HEK293 (cell line): ENCODE data around the gene TBC1D22A.

Experiments
- CTCF ChIA-PET: fragments of 350-600 bp; formaldehyde crosslinking; extraction: SDS; loops from one replicate; lab custom pipeline; 2021; ENCODE audit warnings: antibody characterized with exemption; lab: Yijun Ruan, JAX
- POLR2A ChIA-PET: fragments of 300-600 bp; formaldehyde crosslinking; extraction: SDS; loops from one replicate; lab custom pipeline; 2020; ENCODE audit warnings: antibody characterized with exemption, inconsistent platforms; lab: Yijun Ruan, JAX
- H3K27ac ChIP-seq: fragments of 200-500 bp; sonication (Bioruptor generic); 2 replicates; pipeline ENCODE4 v1.5.1; 2014; ENCODE audit warnings: low read depth, low read length, control low read depth, inconsistent platforms; ENCODE audit errors: extremely low read depth
- H3K36me3 ChIP-seq, 2 experiments: fragments of 200-500 bp in 1 of 2; sonication (Bioruptor generic) in 1 of 2; 1 replicate in 1 of 2; 2 replicates in 1 of 2; pipeline ENCODE4 v1.5.1; 2014 to 2017; ENCODE audit warnings: inconsistent platforms in 2 of 2, low read length in 2 of 2; ENCODE audit not compliant: control insufficient read depth in 2 of 2, insufficient read depth in 1 of 2
- H3K4me1 ChIP-seq: fragments of 200-500 bp; sonication (Bioruptor generic); 2 replicates; pipeline ENCODE4 v1.5.1; 2014; ENCODE audit warnings: mild to moderate bottlenecking, low read length, inconsistent platforms; ENCODE audit not compliant: control insufficient read depth, insufficient read depth
- H3K4me3 ChIP-seq: 2 replicates; pipeline ENCODE4 v1.5.1; 2011; ENCODE audit warnings: low read depth, mild to moderate bottlenecking, control low read depth, low read length, moderate library complexity
- H3K9me3 ChIP-seq: fragments of 200-500 bp; sonication (Bioruptor generic); 2 replicates; pipeline ENCODE4 v1.5.1; 2014; ENCODE audit warnings: low read depth, low read length, inconsistent platforms; ENCODE audit not compliant: control insufficient read depth, insufficient read depth
- GLI2 ChIP-seq: fragments of 450-650 bp; formaldehyde crosslinking; IDR thresholded peaks from 2 replicates; pipeline ENCODE4; 2017; ENCODE audit warnings: missing biosample characterization, missing genetic modification characterization, low read depth, borderline replicate concordance
- GLI4 ChIP-seq: fragments of 450-650 bp; formaldehyde crosslinking; IDR thresholded peaks from 2 replicates; pipeline ENCODE4 v1.5.1; 2016; ENCODE audit warnings: missing biosample characterization, missing genetic modification characterization
- GLIS2 ChIP-seq: fragments of 450-650 bp; formaldehyde crosslinking; IDR thresholded peaks from 2 replicates; pipeline ENCODE4 v1.5.1; 2016; ENCODE audit warnings: missing biosample characterization, missing genetic modification characterization
- HOXA7 ChIP-seq: sonication (generic); formaldehyde crosslinking; IDR thresholded peaks from 2 replicates; pipeline ENCODE4 v1.8.1; 2022; ENCODE audit warnings: missing genetic modification reagents, borderline replicate concordance
- REPIN1 ChIP-seq: fragments of 450-650 bp; formaldehyde crosslinking; IDR thresholded peaks from 2 replicates; pipeline ENCODE4 v1.5.1; 2017; ENCODE audit warnings: missing biosample characterization, missing genetic modification characterization, low read depth
- SCRT1 ChIP-seq: fragments of 450-650 bp; formaldehyde crosslinking; IDR thresholded peaks from 2 replicates; pipeline ENCODE4 v1.5.1; 2016; ENCODE audit warnings: missing biosample characterization, missing genetic modification characterization, borderline replicate concordance
- ZBTB17 ChIP-seq: fragments of 450-650 bp; formaldehyde crosslinking; IDR thresholded peaks from 2 replicates; pipeline ENCODE4 v1.5.1; 2016; ENCODE audit warnings: missing biosample characterization, missing genetic modification characterization
- ZBTB48 ChIP-seq: fragments of 450-650 bp; formaldehyde crosslinking; IDR thresholded peaks from 2 replicates; pipeline ENCODE4 v1.5.1; 2016; ENCODE audit warnings: missing biosample characterization, missing genetic modification characterization
- ZBTB7A ChIP-seq: fragments of 450-650 bp; formaldehyde crosslinking; IDR thresholded peaks from 2 replicates; pipeline ENCODE4 v1.5.1; 2016; ENCODE audit warnings: low read depth, missing biosample characterization, missing genetic modification characterization
- ZFHX2 ChIP-seq: fragments of 450-650 bp; formaldehyde crosslinking; conservative IDR thresholded peaks from 2 replicates; pipeline ENCODE4 v1.5.1; 2016; ENCODE audit warnings: missing biosample characterization, missing genetic modification characterization
- ZFP3 ChIP-seq: fragments of 450-650 bp; formaldehyde crosslinking; IDR thresholded peaks from 2 replicates; pipeline ENCODE4 v1.5.1; 2016; ENCODE audit warnings: low read depth, missing biosample characterization, missing genetic modification characterization
- ZIC2 ChIP-seq: fragments of 450-650 bp; formaldehyde crosslinking; IDR thresholded peaks from 2 replicates; pipeline ENCODE4 v1.5.1; 2016; ENCODE audit warnings: missing biosample characterization, missing genetic modification characterization
- ZNF324 ChIP-seq: fragments of 450-650 bp; formaldehyde crosslinking; IDR thresholded peaks from 2 replicates; pipeline ENCODE4 v1.5.1; 2016; ENCODE audit warnings: missing biosample characterization, missing genetic modification characterization
- ZNF341 ChIP-seq: fragments of 450-650 bp; formaldehyde crosslinking; IDR thresholded peaks from 2 replicates; pipeline ENCODE4; 2016; ENCODE audit warnings: low read depth, missing biosample characterization, missing genetic modification characterization
- ZNF785 ChIP-seq: fragments of 450-650 bp; formaldehyde crosslinking; IDR thresholded peaks from 2 replicates; pipeline ENCODE4 v1.5.1; 2016; ENCODE audit warnings: missing biosample characterization, missing genetic modification characterization
- ZXDB ChIP-seq: fragments of 450-650 bp; formaldehyde crosslinking; IDR thresholded peaks from 2 replicates; pipeline ENCODE4 v1.5.1; 2016; ENCODE audit warnings: missing biosample characterization, missing genetic modification characterization
- TF ChIP-seq, protein P1 (sequence below): fragments of 450-650 bp; formaldehyde crosslinking; IDR thresholded peaks from 2 replicates; pipeline ENCODE4 v1.5.1; 2016; ENCODE audit warnings: missing biosample characterization, missing genetic modification characterization
- TF ChIP-seq, protein P2 (sequence below): fragments of 450-650 bp; formaldehyde crosslinking; conservative IDR thresholded peaks from 2 replicates; pipeline ENCODE4 v1.5.1; 2016; ENCODE audit warnings: low read depth, missing biosample characterization, missing genetic modification characterization
- TF ChIP-seq, protein P3 (sequence below): fragments of 450-650 bp; formaldehyde crosslinking; conservative IDR thresholded peaks from 2 replicates; pipeline ENCODE4 v1.5.1; 2016; ENCODE audit warnings: low read depth, missing biosample characterization, missing genetic modification characterization
- TF ChIP-seq, protein P4 (sequence below): fragments of 450-650 bp; formaldehyde crosslinking; IDR thresholded peaks from 2 replicates; pipeline ENCODE4 v1.5.1; 2016; ENCODE audit warnings: missing biosample characterization, missing genetic modification characterization
- TF ChIP-seq, protein P5 (sequence below): fragments of 450-650 bp; formaldehyde crosslinking; IDR thresholded peaks from 2 replicates; pipeline ENCODE4 v1.5.1; 2017; ENCODE audit warnings: missing biosample characterization, missing genetic modification characterization
- TF ChIP-seq, protein P6 (sequence below): fragments of 450-650 bp; formaldehyde crosslinking; IDR thresholded peaks from 2 replicates; pipeline ENCODE4 v1.5.1; 2016; ENCODE audit warnings: missing biosample characterization, missing genetic modification characterization

Gene TBC1D22A

DNA sequence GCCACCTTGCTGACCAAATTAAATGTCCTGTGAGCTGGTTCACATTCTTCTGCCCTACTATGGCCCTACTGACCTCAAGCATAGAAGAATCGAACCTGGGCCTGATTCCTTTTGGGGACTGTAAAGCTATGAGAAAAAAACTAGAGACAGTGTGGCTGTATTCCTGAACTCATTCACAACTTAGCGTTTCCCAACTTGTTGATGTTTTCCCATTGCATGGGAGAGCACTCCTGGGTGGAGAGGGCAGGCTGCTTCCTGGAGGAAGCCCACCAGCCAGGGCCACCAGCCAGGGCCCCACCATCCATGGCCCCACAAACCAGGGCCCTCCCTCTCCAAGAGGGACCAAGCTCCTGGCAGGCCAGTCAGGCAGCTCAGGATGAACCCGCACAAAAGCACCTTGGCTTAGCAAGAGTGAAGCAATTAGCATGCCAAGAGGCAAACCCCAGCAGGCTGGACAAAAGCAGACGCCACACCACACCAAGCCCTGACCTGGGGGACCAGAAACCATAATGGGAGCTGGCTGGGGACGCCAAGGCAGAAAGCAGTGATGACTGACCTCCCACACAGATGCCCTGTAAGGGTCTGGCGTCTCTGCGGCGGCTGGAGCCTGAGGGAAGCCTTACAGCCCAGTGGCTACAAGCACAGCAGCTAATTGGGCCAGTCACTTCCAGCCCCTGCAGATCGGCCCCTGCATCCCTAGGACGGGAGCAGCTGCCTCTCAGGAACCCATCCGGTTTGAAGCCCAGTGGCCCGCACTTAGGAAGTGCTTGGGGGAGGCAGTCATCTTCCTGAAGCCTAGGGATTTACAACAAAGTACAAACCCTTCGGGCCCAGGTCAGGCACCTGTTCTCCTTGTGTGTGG is 26.5 kb upstream of the TBC1D22A start:
- Histone ChIP-seq H3K27ac (0 out of 2 replicates have a peak overlapping the region, but pooled peaks have one; percentile 34), H3K4me3 (no peak overlapping the region), H3K36me3 (peaks cover 0 to 12% of the 10 kb centered on the region in 2 experiments; a peak in 2 of 3 replicates), H3K9me3 (no peaks in the 10 kb centered on the region), H3K4me1 (peaks cover 35% of the 10 kb centered on the region)
- ChIA-PET CTCF (interaction anchor here (0.6 to 0.9 kb wide), 4 partner anchors 38 to 173 kb away, joined by 3 to 4 read pairs (median 3); no protein-coding TSS in a partner anchor), POLR2A (interaction anchor here (0.9 to 1.5 kb wide), 5 partner anchors 23 to 161 kb away, joined by 3 to 12 read pairs (median 4); partner anchors contain the start of gene TBC1D22A)
- no peak for TF ChIP-seq ZBTB17 (tag by site-specific recombination)
- TF ChIP-seq ZBTB7A (tag by site-specific recombination): no peak
- no peak for TF ChIP-seq GLI2 (tag by site-specific recombination)
- TF ChIP-seq ZIC2 (tag by site-specific recombination): no peak
- TF ChIP-seq, protein P1, sequence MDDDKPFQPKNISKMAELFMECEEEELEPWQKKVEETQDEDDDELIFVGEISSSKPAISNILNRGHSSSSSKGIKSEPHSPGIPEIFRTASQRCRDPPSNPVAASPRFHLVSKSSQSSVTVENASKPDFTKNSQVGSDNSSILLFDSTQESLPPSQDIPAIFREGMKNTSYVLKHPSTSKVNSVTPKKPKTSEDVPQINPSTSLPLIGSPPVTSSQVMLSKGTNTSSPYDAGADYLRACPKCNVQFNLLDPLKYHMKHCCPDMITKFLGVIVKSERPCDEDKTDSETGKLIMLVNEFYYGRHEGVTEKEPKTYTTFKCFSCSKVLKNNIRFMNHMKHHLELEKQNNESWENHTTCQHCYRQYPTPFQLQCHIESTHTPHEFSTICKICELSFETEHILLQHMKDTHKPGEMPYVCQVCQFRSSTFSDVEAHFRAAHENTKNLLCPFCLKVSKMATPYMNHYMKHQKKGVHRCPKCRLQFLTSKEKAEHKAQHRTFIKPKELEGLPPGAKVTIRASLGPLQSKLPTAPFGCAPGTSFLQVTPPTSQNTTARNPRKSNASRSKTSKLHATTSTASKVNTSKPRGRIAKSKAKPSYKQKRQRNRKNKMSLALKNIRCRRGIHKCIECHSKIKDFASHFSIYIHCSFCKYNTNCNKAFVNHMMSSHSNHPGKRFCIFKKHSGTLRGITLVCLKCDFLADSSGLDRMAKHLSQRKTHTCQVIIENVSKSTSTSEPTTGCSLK (tag by site-specific recombination): no peak
- TF ChIP-seq ZNF785 (tag by site-specific recombination): no peak
- TF ChIP-seq, protein P2, sequence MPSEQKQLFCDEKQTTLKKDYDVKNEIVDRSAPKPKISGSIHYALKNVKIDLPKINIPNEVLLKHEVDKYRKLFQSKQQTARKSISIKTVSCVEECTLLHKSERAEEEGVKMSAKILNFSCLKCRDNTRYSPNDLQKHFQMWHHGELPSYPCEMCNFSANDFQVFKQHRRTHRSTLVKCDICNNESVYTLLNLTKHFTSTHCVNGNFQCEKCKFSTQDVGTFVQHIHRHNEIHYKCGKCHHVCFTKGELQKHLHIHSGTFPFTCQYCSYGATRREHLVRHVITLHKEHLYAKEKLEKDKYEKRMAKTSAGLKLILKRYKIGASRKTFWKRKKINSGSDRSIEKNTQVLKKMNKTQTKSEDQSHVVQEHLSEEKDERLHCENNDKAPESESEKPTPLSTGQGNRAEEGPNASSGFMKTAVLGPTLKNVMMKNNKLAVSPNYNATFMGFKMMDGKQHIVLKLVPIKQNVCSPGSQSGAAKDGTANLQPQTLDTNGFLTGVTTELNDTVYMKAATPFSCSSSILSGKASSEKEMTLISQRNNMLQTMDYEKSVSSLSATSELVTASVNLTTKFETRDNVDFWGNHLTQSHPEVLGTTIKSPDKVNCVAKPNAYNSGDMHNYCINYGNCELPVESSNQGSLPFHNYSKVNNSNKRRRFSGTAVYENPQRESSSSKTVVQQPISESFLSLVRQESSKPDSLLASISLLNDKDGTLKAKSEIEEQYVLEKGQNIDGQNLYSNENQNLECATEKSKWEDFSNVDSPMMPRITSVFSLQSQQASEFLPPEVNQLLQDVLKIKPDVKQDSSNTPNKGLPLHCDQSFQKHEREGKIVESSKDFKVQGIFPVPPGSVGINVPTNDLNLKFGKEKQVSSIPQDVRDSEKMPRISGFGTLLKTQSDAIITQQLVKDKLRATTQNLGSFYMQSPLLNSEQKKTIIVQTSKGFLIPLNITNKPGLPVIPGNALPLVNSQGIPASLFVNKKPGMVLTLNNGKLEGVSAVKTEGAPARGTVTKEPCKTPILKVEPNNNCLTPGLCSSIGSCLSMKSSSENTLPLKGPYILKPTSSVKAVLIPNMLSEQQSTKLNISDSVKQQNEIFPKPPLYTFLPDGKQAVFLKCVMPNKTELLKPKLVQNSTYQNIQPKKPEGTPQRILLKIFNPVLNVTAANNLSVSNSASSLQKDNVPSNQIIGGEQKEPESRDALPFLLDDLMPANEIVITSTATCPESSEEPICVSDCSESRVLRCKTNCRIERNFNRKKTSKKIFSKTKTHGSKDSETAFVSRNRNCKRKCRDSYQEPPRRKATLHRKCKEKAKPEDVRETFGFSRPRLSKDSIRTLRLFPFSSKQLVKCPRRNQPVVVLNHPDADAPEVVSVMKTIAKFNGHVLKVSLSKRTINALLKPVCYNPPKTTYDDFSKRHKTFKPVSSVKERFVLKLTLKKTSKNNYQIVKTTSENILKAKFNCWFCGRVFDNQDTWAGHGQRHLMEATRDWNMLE (tag by site-specific recombination): no peak
- peak; percentile 74 for TF ChIP-seq ZXDB (tag by site-specific recombination)
- TF ChIP-seq, protein P3, sequence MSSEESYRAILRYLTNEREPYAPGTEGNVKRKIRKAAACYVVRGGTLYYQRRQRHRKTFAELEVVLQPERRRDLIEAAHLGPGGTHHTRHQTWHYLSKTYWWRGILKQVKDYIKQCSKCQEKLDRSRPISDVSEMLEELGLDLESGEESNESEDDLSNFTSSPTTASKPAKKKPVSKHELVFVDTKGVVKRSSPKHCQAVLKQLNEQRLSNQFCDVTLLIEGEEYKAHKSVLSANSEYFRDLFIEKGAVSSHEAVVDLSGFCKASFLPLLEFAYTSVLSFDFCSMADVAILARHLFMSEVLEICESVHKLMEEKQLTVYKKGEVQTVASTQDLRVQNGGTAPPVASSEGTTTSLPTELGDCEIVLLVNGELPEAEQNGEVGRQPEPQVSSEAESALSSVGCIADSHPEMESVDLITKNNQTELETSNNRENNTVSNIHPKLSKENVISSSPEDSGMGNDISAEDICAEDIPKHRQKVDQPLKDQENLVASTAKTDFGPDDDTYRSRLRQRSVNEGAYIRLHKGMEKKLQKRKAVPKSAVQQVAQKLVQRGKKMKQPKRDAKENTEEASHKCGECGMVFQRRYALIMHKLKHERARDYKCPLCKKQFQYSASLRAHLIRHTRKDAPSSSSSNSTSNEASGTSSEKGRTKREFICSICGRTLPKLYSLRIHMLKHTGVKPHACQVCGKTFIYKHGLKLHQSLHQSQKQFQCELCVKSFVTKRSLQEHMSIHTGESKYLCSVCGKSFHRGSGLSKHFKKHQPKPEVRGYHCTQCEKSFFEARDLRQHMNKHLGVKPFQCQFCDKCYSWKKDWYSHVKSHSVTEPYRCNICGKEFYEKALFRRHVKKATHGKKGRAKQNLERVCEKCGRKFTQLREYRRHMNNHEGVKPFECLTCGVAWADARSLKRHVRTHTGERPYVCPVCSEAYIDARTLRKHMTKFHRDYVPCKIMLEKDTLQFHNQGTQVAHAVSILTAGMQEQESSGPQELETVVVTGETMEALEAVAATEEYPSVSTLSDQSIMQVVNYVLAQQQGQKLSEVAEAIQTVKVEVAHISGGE: no peak
- TF ChIP-seq GLIS2 (tag by site-specific recombination): peak; percentile 38
- TF ChIP-seq REPIN1 (tag by site-specific recombination): no peak
- 0 out of 2 replicates have a peak, but pooled peaks have one; percentile 12 for TF ChIP-seq ZFHX2
- TF ChIP-seq ZNF324 (tag by site-specific recombination): no peak
- TF ChIP-seq GLI4 (tag by site-specific recombination): no peak
- TF ChIP-seq, protein P4, sequence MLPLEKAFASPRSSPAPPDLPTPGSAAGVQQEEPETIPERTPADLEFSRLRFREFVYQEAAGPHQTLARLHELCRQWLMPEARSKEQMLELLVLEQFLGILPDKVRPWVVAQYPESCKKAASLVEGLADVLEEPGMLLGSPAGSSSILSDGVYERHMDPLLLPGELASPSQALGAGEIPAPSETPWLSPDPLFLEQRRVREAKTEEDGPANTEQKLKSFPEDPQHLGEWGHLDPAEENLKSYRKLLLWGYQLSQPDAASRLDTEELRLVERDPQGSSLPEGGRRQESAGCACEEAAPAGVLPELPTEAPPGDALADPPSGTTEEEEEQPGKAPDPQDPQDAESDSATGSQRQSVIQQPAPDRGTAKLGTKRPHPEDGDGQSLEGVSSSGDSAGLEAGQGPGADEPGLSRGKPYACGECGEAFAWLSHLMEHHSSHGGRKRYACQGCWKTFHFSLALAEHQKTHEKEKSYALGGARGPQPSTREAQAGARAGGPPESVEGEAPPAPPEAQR (tag by site-specific recombination): no peak
- peak; percentile 91 for TF ChIP-seq ZBTB48 (tag by site-specific recombination)
- no peak for TF ChIP-seq ZNF341 (tag by site-specific recombination)
- no peak for TF ChIP-seq HOXA7 (CRISPR knock-in tag)
- TF ChIP-seq, protein P5, sequence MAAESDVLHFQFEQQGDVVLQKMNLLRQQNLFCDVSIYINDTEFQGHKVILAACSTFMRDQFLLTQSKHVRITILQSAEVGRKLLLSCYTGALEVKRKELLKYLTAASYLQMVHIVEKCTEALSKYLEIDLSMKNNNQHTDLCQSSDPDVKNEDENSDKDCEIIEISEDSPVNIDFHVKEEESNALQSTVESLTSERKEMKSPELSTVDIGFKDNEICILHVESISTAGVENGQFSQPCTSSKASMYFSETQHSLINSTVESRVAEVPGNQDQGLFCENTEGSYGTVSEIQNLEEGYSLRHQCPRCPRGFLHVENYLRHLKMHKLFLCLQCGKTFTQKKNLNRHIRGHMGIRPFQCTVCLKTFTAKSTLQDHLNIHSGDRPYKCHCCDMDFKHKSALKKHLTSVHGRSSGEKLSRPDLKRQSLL (tag by site-specific recombination): no peak
- 0 out of 2 replicates have a peak, but pooled peaks have one; percentile 13 for TF ChIP-seq SCRT1 (tag by site-specific recombination)
- TF ChIP-seq, protein P6, sequence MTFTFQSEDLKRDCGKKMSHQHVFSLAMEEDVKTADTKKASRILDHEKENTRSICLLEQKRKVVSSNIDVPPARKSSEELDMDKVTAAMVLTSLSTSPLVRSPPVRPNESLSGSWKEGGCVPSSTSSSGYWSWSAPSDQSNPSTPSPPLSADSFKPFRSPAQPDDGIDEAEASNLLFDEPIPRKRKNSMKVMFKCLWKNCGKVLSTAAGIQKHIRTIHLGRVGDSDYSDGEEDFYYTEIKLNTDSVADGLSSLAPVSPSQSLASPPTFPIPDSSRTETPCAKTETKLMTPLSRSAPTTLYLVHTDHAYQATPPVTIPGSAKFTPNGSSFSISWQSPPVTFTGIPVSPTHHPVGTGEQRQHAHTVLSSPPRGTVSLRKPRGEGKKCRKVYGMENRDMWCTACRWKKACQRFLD (tag by site-specific recombination): no peak
- no peak for TF ChIP-seq ZFP3 (tag by site-specific recombination)
